WTC11 (cell line): Measurements from ENCODE around the gene SLC25A41. TPM values are rescaled to one million over a fixed set of nuclear protein-coding genes. Genes with fewer than 3 reads are reported as not detected.

Source experiments
- ATAC-seq: fragments of 200-7000 bp; cut with Tn5 transposase; 2 replicates; pipeline ENCODE4 v1.10.0; 2021; ENCODE audit warnings: mild to moderate bottlenecking, moderate library complexity
- CTCF ChIA-PET: fragments of 300-600 bp; sonication (Branson Sonifier 250); formaldehyde crosslinking; loops from one replicate; lab custom pipeline; 2021; ENCODE audit warnings: antibody characterized with exemption; lab: Charles Lee
- POLR2A ChIA-PET: fragments of 350-600 bp; sonication (Branson Sonifier 250); formaldehyde crosslinking; loops from one replicate; lab custom pipeline; 2021; ENCODE audit warnings: antibody characterized with exemption; lab: Charles Lee
- DNase-seq: peaks from one replicate; pipeline ENCODE4 v3.0.0; 2021; ENCODE audit warnings: low spot score
- H3K27ac Mint-ChIP-seq: 2 replicates; pipeline ENCODE4 v1.8.0; 2021; ENCODE audit warnings: mixed read lengths
- H3K27me3 Mint-ChIP-seq: 2 replicates; pipeline ENCODE4 v1.8.0; 2021; ENCODE audit warnings: low read depth, mild to moderate bottlenecking, moderate library complexity, mixed read lengths
- H3K36me3 Mint-ChIP-seq: 2 replicates; pipeline ENCODE4 v1.8.0; 2021; ENCODE audit warnings: mixed read lengths
- H3K4me1 Mint-ChIP-seq: 2 replicates; pipeline ENCODE4 v1.8.0; 2022; ENCODE audit warnings: mixed read lengths
- H3K4me3 Mint-ChIP-seq: 2 replicates; pipeline ENCODE4 v1.8.0; 2021; ENCODE audit warnings: mild to moderate bottlenecking, moderate library complexity, mixed read lengths
- H3K9me3 Mint-ChIP-seq: 2 replicates; pipeline ENCODE4 v1.8.0; 2021; ENCODE audit warnings: mixed read lengths
- IRF2 ChIP-seq: sonication (generic); formaldehyde crosslinking; IDR thresholded peaks from 2 replicates; pipeline ENCODE4 v1.8.0; 2022; ENCODE audit warnings: low read depth, missing genetic modification reagents, borderline replicate concordance
- NR1H2 ChIP-seq: sonication (generic); formaldehyde crosslinking; IDR thresholded peaks from 2 replicates; pipeline ENCODE4 v1.9.0; 2021; ENCODE audit warnings: mild to moderate bottlenecking, moderate library complexity, missing genetic modification reagents
- PRRX2 ChIP-seq: fragments of 250-450 bp; sonication (Bioruptor Pico); IDR thresholded peaks from 2 replicates; pipeline ENCODE4 v1.8.0; 2021; ENCODE audit warnings: mild to moderate bottlenecking
- SP1 ChIP-seq: sonication (generic); formaldehyde crosslinking; conservative IDR thresholded peaks from 2 replicates; pipeline ENCODE4 v1.8.1; 2022; ENCODE audit warnings: missing genetic modification reagents
- TCF7 ChIP-seq: sonication (generic); formaldehyde crosslinking; IDR thresholded peaks from 2 replicates; pipeline ENCODE4 v1.8.0; 2022; ENCODE audit warnings: mild to moderate bottlenecking, low read depth, missing genetic modification reagents, moderate library complexity
- TEAD4 ChIP-seq: sonication (generic); formaldehyde crosslinking; IDR thresholded peaks from 2 replicates; pipeline ENCODE4 v1.8.0; 2022; ENCODE audit warnings: mild to moderate bottlenecking, missing genetic modification reagents
- TP53 ChIP-seq: sonication (generic); formaldehyde crosslinking; IDR thresholded peaks from 2 replicates; pipeline ENCODE4 v1.8.1; 2023; ENCODE audit warnings: mild to moderate bottlenecking, missing genetic modification reagents
- ZBTB21 ChIP-seq: sonication (generic); formaldehyde crosslinking; IDR thresholded peaks from 2 replicates; pipeline ENCODE4 v1.8.1; 2023; ENCODE audit warnings: mild to moderate bottlenecking, missing genetic modification reagents, borderline replicate concordance
- ZNF121 ChIP-seq: sonication (generic); formaldehyde crosslinking; IDR thresholded peaks from 2 replicates; pipeline ENCODE4 v1.8.0; 2023; ENCODE audit warnings: missing genetic modification reagents
- ZNF219 ChIP-seq: sonication (generic); formaldehyde crosslinking; IDR thresholded peaks from 2 replicates; pipeline ENCODE4 v1.8.0; 2023; ENCODE audit warnings: missing genetic modification reagents, mild to moderate bottlenecking, borderline replicate concordance
- ZNF232 ChIP-seq: sonication (generic); formaldehyde crosslinking; IDR thresholded peaks from 2 replicates; pipeline ENCODE4 v1.8.0; 2022; ENCODE audit warnings: mild to moderate bottlenecking, missing genetic modification reagents
- ZNF416 ChIP-seq: fragments of 250-450 bp; sonication (Bioruptor Pico); IDR thresholded peaks from 2 replicates; pipeline ENCODE4 v1.9.0; 2021; ENCODE audit warnings: mild to moderate bottlenecking, inconsistent platforms
- total RNA-seq: library from RNA; stranded (reverse); gene quantifications from 3 replicates; pipeline ENCODE4 v1.2.3, GENCODE V29; 2021
- TF ChIP-seq, protein P1 (sequence below): sonication (generic); formaldehyde crosslinking; conservative IDR thresholded peaks from 2 replicates; pipeline ENCODE4 v1.8.1; 2022; ENCODE audit warnings: mild to moderate bottlenecking, missing genetic modification reagents
- TF ChIP-seq, protein P2 (sequence below): sonication (generic); formaldehyde crosslinking; IDR thresholded peaks from 2 replicates; pipeline ENCODE4 v1.8.0; 2022; ENCODE audit warnings: mild to moderate bottlenecking, missing genetic modification reagents
- TF ChIP-seq, protein P3 (sequence below): sonication (generic); formaldehyde crosslinking; IDR thresholded peaks from 2 replicates; pipeline ENCODE4 v1.8.0; 2022; ENCODE audit warnings: mild to moderate bottlenecking, missing genetic modification reagents
- TF ChIP-seq, protein P4 (sequence below): fragments of 250-450 bp; sonication (Bioruptor Pico); IDR thresholded peaks from 2 replicates; pipeline ENCODE4 v1.9.0; 2021; ENCODE audit warnings: mild to moderate bottlenecking, borderline replicate concordance
- TF ChIP-seq, protein P5 (sequence below): sonication (generic); formaldehyde crosslinking; IDR thresholded peaks from 2 replicates; pipeline ENCODE4 v1.8.0; 2023; ENCODE audit warnings: missing genetic modification reagents
- TF ChIP-seq, protein P6 (sequence below): sonication (generic); formaldehyde crosslinking; IDR thresholded peaks from 2 replicates; pipeline ENCODE4 v1.8.1; 2022; ENCODE audit warnings: low read depth, missing genetic modification reagents, borderline replicate concordance

The SLC25A41 gene
- total RNA-seq, 1 experiment from 2014 or later, result 0.35 TPM

DNA sequence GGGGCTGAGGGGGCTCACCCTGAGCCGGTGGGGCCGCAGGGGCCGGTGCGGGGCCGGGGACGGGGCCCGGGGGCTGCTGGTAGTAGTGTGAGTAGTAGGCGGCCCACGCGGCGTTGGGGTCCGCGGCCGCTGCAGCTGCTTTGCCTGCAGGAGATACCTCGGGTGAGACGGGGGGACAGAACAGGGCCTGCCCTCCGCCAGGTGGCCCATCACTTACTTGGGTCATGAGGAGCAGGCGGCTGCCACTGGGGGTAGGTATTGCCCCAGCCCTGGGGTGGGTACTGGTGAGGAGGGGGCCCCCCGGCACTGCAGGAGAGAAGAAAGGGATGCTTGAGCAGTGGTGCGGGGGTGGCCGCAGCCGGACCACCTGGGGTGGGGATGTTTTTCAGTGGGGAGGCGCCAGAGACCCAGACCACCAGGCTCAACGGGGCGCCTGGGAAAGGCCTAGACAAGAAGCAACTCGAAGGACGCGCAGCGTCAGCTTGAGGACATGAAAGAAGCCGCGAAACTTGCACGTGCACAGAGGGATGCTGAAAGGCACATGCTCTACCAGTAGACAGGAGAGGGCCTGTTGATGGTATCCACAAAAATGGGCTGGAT is 17.9 kb downstream of the SLC25A41 start:
- ChIA-PET CTCF (interaction anchor here (0.6 kb wide), 1 partner anchor 1533 kb away, joined by 3 read pairs; no protein-coding TSS in a partner anchor), POLR2A (no interaction called here)
- Mint-ChIP-seq H3K36me3 (peaks cover 55% of the 10 kb centered on the region), H3K4me1 (peaks cover 7% of the 10 kb centered on the region), H3K9me3 (no peaks in the 10 kb centered on the region), H3K27ac (no peak overlapping the region), H3K27me3 (no peaks in the 10 kb centered on the region), H3K4me3 (no peak overlapping the region)
- DNase-seq (no peak), ATAC-seq (no peak)
- no peak for TF ChIP-seq ZNF232 (CRISPR knock-in tag)

DNA sequence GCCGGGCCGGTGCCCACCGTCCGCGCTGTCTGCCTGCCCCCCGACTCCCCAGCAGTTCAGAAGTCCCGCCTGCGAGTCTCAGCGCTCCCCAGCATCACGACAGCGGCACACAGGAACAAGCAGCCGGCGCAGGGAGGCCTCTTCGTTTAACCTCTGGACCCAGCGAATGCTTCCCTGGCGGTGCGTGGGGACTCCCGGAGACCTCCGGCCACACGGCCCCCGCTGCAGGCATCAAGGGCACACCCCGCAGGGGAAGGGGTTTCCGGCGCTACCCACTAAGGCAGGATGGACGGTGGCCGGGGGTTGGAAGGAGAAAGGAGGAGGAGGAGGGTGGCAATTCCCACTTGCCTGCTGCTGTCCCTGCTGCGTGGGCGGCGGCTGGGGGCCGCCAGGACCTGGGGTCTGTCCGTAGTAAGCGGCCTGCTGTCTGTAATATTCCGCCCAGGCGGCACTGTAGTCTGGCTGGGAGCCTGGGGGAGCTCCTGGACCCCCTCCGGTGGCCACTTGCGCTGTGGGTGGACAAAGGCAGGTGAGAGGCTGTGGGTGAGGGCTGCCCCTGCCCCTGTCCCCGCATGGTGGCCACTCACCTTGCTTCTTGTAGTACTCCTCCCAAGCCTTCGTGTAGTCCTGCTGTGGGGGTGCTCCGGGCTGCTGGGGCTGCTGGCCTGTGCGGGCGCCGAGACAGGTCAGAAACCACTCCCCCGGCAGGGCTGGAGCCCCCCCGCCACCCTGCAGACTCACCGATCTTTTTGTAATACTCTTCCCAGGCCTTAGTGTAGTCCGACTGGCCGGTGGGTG is 18.6 kb downstream of the SLC25A41 start:
- POLR2A ChIA-PET, result no interaction called here
- no peak for DNase-seq
- no peak overlapping the region for H3K4me3 Mint-ChIP-seq
- peaks cover 7% of the 10 kb centered on the region for H3K4me1 Mint-ChIP-seq
- peak overlapping the region; percentile 86; the same call in 1 of the 2 replicates for H3K27ac Mint-ChIP-seq
- H3K27me3 Mint-ChIP-seq, result no peaks in the 10 kb centered on the region
- ATAC-seq, result no peak
- CTCF ChIA-PET, result interaction anchor here (0.6 to 1.1 kb wide), 4 partner anchors 22 to 1532 kb away, joined by 3 to 4 read pairs (median 4); partner anchors contain the start of gene GTF2F1
- TF ChIP-seq ZNF121, result no peak
- TF ChIP-seq ZNF416 (CRISPR knock-in tag), result no peak
- TF ChIP-seq NR1H2, result no peak
- TF ChIP-seq PRRX2 (CRISPR knock-in tag), result no peak
- TF ChIP-seq, protein P1, sequence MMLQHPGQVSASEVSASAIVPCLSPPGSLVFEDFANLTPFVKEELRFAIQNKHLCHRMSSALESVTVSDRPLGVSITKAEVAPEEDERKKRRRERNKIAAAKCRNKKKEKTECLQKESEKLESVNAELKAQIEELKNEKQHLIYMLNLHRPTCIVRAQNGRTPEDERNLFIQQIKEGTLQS (CRISPR knock-in tag), result no peak
- TF ChIP-seq, protein P2, sequence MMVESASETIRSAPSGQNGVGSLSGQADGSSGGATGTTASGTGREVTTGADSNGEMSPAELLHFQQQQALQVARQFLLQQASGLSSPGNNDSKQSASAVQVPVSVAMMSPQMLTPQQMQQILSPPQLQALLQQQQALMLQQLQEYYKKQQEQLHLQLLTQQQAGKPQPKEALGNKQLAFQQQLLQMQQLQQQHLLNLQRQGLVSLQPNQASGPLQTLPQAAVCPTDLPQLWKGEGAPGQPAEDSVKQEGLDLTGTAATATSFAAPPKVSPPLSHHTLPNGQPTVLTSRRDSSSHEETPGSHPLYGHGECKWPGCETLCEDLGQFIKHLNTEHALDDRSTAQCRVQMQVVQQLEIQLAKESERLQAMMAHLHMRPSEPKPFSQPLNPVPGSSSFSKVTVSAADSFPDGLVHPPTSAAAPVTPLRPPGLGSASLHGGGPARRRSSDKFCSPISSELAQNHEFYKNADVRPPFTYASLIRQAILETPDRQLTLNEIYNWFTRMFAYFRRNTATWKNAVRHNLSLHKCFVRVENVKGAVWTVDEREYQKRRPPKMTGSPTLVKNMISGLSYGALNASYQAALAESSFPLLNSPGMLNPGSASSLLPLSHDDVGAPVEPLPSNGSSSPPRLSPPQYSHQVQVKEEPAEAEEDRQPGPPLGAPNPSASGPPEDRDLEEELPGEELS (CRISPR knock-in tag), result no peak
- no peak for TF ChIP-seq ZBTB21
- TF ChIP-seq TCF7, result no peak
- TF ChIP-seq ZNF219 (CRISPR knock-in tag), result no peak
- TF ChIP-seq IRF2 (CRISPR knock-in tag), result no peak
- H3K36me3 Mint-ChIP-seq, result peaks cover 48% of the 10 kb centered on the region
- no peaks in the 10 kb centered on the region for H3K9me3 Mint-ChIP-seq

DNA sequence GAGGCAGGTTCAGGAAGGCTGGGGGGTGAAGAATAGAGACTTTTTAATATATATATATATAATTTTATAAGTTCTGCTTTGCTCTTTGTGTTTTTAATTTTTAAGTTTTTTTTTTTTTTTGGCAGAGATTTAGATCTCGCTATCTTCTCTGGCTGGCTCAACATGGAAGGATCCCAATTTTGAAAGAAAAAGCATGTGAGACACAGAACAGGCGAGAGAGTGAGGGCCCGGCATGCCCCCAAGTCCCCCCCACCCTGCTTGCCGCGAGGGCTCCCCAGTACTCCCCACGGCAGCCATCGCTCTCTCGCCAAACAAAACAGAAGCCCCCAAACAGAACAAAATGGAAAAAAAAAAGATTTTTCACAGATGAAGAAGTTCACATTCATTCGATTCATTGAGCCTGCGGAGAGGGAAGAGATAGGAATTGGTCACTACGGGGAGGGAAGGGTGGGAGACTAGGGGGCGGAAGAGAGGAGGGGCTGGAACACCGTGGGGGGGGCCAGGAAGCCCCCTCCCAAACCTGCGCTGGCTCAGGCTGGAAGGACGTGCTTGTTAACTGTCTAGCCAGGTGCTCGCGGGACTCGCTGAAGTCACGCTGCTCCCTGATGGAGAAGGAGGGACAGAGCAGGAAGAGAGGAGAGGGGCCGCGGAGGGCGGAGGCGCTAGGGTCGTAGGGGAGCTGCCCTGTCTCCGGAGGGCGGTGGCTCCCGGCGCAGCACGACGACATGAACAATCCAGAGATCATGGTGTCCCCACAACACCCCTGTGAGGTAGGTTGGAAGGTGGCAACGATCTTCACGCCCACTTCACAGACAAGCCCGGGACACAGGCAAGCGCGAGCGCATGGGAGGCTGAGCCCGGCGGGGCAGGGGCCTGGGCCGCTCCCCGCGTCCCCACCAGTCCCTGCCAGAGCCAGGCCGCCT is 19.6 kb downstream of the SLC25A41 start:
- peak overlapping the region; percentile 86 for H3K27ac Mint-ChIP-seq
- POLR2A ChIA-PET, result no interaction called here
- H3K27me3 Mint-ChIP-seq, result no peaks in the 10 kb centered on the region
- TF ChIP-seq SP1 (CRISPR knock-in tag) (no peak), ZBTB21 (no peak), TEAD4 (CRISPR knock-in tag) (no peak), ZNF416 (CRISPR knock-in tag) (no peak), TP53 (no peak), ZNF121 (no peak)
- TF ChIP-seq, protein P3, sequence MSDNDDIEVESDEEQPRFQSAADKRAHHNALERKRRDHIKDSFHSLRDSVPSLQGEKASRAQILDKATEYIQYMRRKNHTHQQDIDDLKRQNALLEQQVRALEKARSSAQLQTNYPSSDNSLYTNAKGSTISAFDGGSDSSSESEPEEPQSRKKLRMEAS (CRISPR knock-in tag), result no peak
- TF ChIP-seq, protein P4, sequence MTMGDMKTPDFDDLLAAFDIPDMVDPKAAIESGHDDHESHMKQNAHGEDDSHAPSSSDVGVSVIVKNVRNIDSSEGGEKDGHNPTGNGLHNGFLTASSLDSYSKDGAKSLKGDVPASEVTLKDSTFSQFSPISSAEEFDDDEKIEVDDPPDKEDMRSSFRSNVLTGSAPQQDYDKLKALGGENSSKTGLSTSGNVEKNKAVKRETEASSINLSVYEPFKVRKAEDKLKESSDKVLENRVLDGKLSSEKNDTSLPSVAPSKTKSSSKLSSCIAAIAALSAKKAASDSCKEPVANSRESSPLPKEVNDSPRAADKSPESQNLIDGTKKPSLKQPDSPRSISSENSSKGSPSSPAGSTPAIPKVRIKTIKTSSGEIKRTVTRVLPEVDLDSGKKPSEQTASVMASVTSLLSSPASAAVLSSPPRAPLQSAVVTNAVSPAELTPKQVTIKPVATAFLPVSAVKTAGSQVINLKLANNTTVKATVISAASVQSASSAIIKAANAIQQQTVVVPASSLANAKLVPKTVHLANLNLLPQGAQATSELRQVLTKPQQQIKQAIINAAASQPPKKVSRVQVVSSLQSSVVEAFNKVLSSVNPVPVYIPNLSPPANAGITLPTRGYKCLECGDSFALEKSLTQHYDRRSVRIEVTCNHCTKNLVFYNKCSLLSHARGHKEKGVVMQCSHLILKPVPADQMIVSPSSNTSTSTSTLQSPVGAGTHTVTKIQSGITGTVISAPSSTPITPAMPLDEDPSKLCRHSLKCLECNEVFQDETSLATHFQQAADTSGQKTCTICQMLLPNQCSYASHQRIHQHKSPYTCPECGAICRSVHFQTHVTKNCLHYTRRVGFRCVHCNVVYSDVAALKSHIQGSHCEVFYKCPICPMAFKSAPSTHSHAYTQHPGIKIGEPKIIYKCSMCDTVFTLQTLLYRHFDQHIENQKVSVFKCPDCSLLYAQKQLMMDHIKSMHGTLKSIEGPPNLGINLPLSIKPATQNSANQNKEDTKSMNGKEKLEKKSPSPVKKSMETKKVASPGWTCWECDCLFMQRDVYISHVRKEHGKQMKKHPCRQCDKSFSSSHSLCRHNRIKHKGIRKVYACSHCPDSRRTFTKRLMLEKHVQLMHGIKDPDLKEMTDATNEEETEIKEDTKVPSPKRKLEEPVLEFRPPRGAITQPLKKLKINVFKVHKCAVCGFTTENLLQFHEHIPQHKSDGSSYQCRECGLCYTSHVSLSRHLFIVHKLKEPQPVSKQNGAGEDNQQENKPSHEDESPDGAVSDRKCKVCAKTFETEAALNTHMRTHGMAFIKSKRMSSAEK, result no peak
- TF ChIP-seq, protein P5, sequence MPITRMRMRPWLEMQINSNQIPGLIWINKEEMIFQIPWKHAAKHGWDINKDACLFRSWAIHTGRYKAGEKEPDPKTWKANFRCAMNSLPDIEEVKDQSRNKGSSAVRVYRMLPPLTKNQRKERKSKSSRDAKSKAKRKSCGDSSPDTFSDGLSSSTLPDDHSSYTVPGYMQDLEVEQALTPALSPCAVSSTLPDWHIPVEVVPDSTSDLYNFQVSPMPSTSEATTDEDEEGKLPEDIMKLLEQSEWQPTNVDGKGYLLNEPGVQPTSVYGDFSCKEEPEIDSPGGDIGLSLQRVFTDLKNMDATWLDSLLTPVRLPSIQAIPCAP, result no peak
- TF ChIP-seq, protein P6, sequence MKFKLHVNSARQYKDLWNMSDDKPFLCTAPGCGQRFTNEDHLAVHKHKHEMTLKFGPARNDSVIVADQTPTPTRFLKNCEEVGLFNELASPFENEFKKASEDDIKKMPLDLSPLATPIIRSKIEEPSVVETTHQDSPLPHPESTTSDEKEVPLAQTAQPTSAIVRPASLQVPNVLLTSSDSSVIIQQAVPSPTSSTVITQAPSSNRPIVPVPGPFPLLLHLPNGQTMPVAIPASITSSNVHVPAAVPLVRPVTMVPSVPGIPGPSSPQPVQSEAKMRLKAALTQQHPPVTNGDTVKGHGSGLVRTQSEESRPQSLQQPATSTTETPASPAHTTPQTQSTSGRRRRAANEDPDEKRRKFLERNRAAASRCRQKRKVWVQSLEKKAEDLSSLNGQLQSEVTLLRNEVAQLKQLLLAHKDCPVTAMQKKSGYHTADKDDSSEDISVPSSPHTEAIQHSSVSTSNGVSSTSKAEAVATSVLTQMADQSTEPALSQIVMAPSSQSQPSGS (CRISPR knock-in tag), result no peak
- H3K4me1 Mint-ChIP-seq, result peaks cover 7% of the 10 kb centered on the region
- no peak overlapping the region for H3K4me3 Mint-ChIP-seq
- peak; percentile 48 for DNase-seq
- CTCF ChIA-PET, result interaction anchor here (0.6 to 1.1 kb wide), 3 partner anchors 21 to 288 kb away, joined by 3 to 4 read pairs (median 4); partner anchors contain the start of gene GTF2F1
- ATAC-seq, result peak; percentile 46
- H3K36me3 Mint-ChIP-seq, result peaks cover 40% of the 10 kb centered on the region
- H3K9me3 Mint-ChIP-seq, result no peaks in the 10 kb centered on the region
